HG02678 (cell line): Measurements from ENCODE around the gene CYP1B1.
"Not testable (repeated sequence)": the region's sequence is repeated elsewhere in the genome, so short reads cannot be mapped to it uniquely, and the experiment has no call there.

Experiments
- ATAC-seq: cut with Tn5 transposase; IDR thresholded peaks from one replicate; pipeline ENCODE4 v1.9.1; 2021; ENCODE audit warnings: mild to moderate bottlenecking, moderate library complexity; ENCODE audit not compliant: unreplicated experiment

Gene CYP1B1

GRCh38 chr2:38075507-38076151 lies at the start of gene CYP1B1:
CYP1B1 (minus strand) TSS chr2:38076151; CDS start chr2:38075388, 763 bp downstream.
- ATAC-seq = no peak

GRCh38 chr2:38125007-38125406 lies 49.1 kb upstream of the CYP1B1 start:
- ATAC-seq = no peak

GRCh38 chr2:38123911-38124310 lies 48.0 kb upstream of the CYP1B1 start:
- no peak for ATAC-seq

- no peak for ATAC-seq
Observed at GRCh38 chr2:38122344-38122743, 46.4 kb upstream of the CYP1B1 start.

GRCh38 chr2:38121481-38121880 lies 45.5 kb upstream of the CYP1B1 start:
- ATAC-seq = no peak

GRCh38 chr2:38120829-38121228 lies 44.9 kb upstream of the CYP1B1 start:
- no peak for ATAC-seq

- ATAC-seq = no peak
Observed at GRCh38 chr2:38120264-38120592, 44.3 kb upstream of the CYP1B1 start.

GRCh38 chr2:38116762-38117161 lies 40.8 kb upstream of the CYP1B1 start:
- ATAC-seq = no peak

- ATAC-seq = peak; percentile 63
Observed at GRCh38 chr2:38115216-38116032, 39.5 kb upstream of the CYP1B1 start.

- ATAC-seq = no peak
Observed at GRCh38 chr2:38113981-38114708, 38.2 kb upstream of the CYP1B1 start.

GRCh38 chr2:38113051-38113450 lies 37.1 kb upstream of the CYP1B1 start:
- no peak for ATAC-seq

GRCh38 chr2:38111350-38111749 lies 35.4 kb upstream of the CYP1B1 start:
- not testable (repeated sequence) for ATAC-seq

- peak; percentile 41 for ATAC-seq
Observed at GRCh38 chr2:38109732-38110181, 33.8 kb upstream of the CYP1B1 start.

GRCh38 chr2:38108907-38109731 lies 33.2 kb upstream of the CYP1B1 start:
- ATAC-seq = peak; percentile 33

GRCh38 chr2:38107738-38108410 lies 31.9 kb upstream of the CYP1B1 start:
- no peak for ATAC-seq

- ATAC-seq = peak; percentile 42
Observed at GRCh38 chr2:38106405-38107094, 30.6 kb upstream of the CYP1B1 start.

GRCh38 chr2:38105922-38106321 lies 30.0 kb upstream of the CYP1B1 start:
- ATAC-seq = no peak

- no peak for ATAC-seq
Observed at GRCh38 chr2:38104598-38104997, 28.6 kb upstream of the CYP1B1 start.

GRCh38 chr2:38100328-38100727 lies 24.4 kb upstream of the CYP1B1 start:
- ATAC-seq = no peak
